ENCODE measurements around the gene PAQR4. TPM values are rescaled to one million over a fixed set of nuclear protein-coding genes. Genes with fewer than 3 reads are reported as not detected.

Gene PAQR4
- polyA plus RNA-seq, 2 of the 4 experiments (the other 2 are of a cell fraction) = 8.0 to 18.6 TPM

GRCh38 chr16:2960183-2961010 lies 8.8 kb upstream of the PAQR4 start:
- CTCF ChIA-PET = interaction anchor here (0.9 to 8.1 kb wide), 13 partner anchors 9 to 89 kb away, joined by 3 to 97 read pairs (median 4); partner anchors contain the start of genes PAQR4, PKMYT1 and TNFRSF12A
- POLR2A ChIA-PET = no interaction called here
- Histone ChIP-seq H3K27ac (no peak overlapping the region), H3K4me2 (no peak overlapping the region), H3K4me3 (no peak overlapping the region), H3K4me1 (peaks cover 20% of the 10 kb centered on the region), H3K9me3 (no peaks in the 10 kb centered on the region)
- DNase-seq (ENCODE audit: low read depth in 1 of 2, low spot score in 1 of 2) = no peak
- 90% methylated on average over 16 of the region's 17 CpGs for WGBS (ENCODE audit: missing lambda C conversion rate)
- ATAC-seq = no peak
- TF ChIP-seq RAD21 (conservative IDR thresholded peaks at IDR 0.05 in 1 of 2, IDR thresholded peaks at IDR 0.05 in 1 of 2) (no peak), RNF2 (IDR thresholded peaks at IDR 0.05; ENCODE audit: borderline replicate concordance, low read depth) (no peak), ESRRA (IDR thresholded peaks at IDR 0.05; ENCODE audit: borderline replicate concordance, low read length) (no peak), SMC3 (IDR thresholded peaks at IDR 0.05) (no peak), RARB (CRISPR knock-in tag; IDR thresholded peaks at IDR 0.05) (no peak), KDM1A (IDR thresholded peaks at IDR 0.05; ENCODE audit: low read depth) (no peak), HOXB13 (CRISPR knock-in tag; IDR thresholded peaks at IDR 0.05; ENCODE audit: low read depth) (no peak), HDAC2 (IDR thresholded peaks at IDR 0.05) (no peak), HOXA7 (CRISPR knock-in tag; IDR thresholded peaks at IDR 0.05) (no peak), NR3C1 (IDR thresholded peaks at IDR 0.05) (no peak), FOSB (CRISPR knock-in tag; IDR thresholded peaks at IDR 0.05) (no peak), MAZ (IDR thresholded peaks at IDR 0.05; ENCODE audit: borderline replicate concordance, low read depth, low read length) (no peak), JUN (IDR thresholded peaks at IDR 0.05) (no peak), MAX (IDR thresholded peaks at IDR 0.05) (no peak)
- TF ChIP-seq, protein P1, sequence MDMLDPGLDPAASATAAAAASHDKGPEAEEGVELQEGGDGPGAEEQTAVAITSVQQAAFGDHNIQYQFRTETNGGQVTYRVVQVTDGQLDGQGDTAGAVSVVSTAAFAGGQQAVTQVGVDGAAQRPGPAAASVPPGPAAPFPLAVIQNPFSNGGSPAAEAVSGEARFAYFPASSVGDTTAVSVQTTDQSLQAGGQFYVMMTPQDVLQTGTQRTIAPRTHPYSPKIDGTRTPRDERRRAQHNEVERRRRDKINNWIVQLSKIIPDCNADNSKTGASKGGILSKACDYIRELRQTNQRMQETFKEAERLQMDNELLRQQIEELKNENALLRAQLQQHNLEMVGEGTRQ (IDR thresholded peaks at IDR 0.05) = no peak
- FAIRE-seq = no peak

DNA sequence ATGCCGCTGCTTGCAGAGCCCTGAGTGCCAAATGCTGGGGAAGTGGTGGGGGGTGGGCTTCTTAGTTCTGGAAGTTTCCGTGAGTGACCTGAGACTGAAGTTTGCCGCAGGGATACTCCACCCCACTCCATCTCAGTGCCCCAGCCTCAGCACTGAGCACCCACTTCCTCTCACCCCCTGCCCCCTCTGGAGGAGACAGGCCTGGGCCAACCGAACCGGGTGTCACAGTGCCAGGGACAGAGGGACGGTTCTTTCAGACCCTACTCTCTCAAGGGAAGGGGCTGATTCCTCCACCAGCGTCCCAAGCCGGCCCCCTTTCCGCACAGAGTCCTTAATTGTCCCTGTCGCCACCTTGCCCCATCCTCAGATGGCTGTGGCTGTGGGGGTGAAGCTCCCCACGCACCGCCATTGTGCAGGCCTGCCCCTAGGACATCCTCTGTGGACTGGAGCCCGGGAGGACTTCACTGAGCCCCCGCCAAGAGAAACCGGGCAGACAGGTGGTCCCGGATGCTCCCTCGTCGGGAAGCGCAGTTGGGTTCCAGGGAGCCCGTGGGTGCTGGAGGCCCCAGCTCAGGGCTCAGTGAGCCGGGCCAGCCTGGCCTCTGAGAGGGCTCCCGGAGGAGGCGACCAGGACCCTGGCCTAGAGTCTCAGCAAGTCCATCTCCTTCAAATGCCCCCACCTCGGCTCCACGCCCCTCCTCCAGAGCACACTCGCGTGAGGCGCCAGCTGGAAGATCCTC lies 6.6 kb upstream of the PAQR4 start:
- H3K9me3 ChIP-seq = no peaks in the 10 kb centered on the region
- H3K27ac ChIP-seq = peak overlapping the region in 1 of 2 experiments; percentile 78; a peak in 3 of 6 replicates
- POLR2A ChIA-PET = no interaction called here
- H3K4me3 ChIP-seq = no peak overlapping the region
- CTCF ChIA-PET = interaction anchor here (0.8 to 8.1 kb wide), 19 partner anchors 9 to 124 kb away, joined by 3 to 97 read pairs (median 7); partner anchors contain the start of gene PKMYT1
- peak overlapping the region; percentile 100; the same call in 1 of the 3 replicates for H3K4me2 ChIP-seq
- WGBS (ENCODE audit: missing lambda C conversion rate) = 81% methylated on average over 26 of the region's 28 CpGs
- ATAC-seq (no peak), FAIRE-seq (no peak), DNase-seq (ENCODE audit: low read depth in 1 of 2, low spot score in 1 of 2) (no peak)
- TF ChIP-seq JUN (IDR thresholded peaks at IDR 0.05) = no peak
- TF ChIP-seq ELK1 (IDR thresholded peaks at IDR 0.05; ENCODE audit: low read depth, low read length) = no peak
- no peak for TF ChIP-seq HES2 (IDR thresholded peaks at IDR 0.05)
- TF ChIP-seq SREBF2 (IDR thresholded peaks at IDR 0.05) = no peak
- TF ChIP-seq RAD21 (conservative IDR thresholded peaks at IDR 0.05 in 1 of 2, IDR thresholded peaks at IDR 0.05 in 1 of 2) = no peak
- no peak for TF ChIP-seq SMC3 (IDR thresholded peaks at IDR 0.05)
- no peak for TF ChIP-seq CTCF (IDR thresholded peaks at IDR 0.05)
- TF ChIP-seq POLR2AphosphoS2 (conservative IDR thresholded peaks at IDR 0.05; ENCODE audit: low read length) = no peak
- no peak for TF ChIP-seq HOXB5 (CRISPR knock-in tag; IDR thresholded peaks at IDR 0.05)
- peaks cover 10% of the 10 kb centered on the region; the same call in 2 of the 3 replicates for H3K4me1 ChIP-seq
